Gastrocnemius medialis (tissue), 4 donors: Measurements from ENCODE around the gene ERC1.

Experiments used
- POLR2A ChIP-seq, 2 donors: fragments of 450-650 bp; IDR thresholded peaks; one replicate each; pipeline ENCODE4 v1.6.1; 2017; ENCODE audit warnings: antibody characterized with exemption in 2 of 2, mild to moderate bottlenecking in 2 of 2, moderate library complexity in 2 of 2
- TF ChIP-seq, protein P1 (sequence below), 5 experiments: fragments of 450-650 bp in 3 of 5; fragments of 200-600 bp in 2 of 5; sonication (generic) in 2 of 5; IDR thresholded peaks in 4 of 5; conservative IDR thresholded peaks in 1 of 5; 1 replicate in 4 of 5; 2 replicates in 1 of 5; pipeline ENCODE4 v1.5.1; 2016 to 2019; ENCODE audit warnings: antibody characterized with exemption in 5 of 5, mild to moderate bottlenecking in 3 of 5, moderate library complexity in 3 of 5

GRCh38 chr12:1473418-1473817 is 482.4 kb downstream of the ERC1 start:
- TF ChIP-seq, protein P1, sequence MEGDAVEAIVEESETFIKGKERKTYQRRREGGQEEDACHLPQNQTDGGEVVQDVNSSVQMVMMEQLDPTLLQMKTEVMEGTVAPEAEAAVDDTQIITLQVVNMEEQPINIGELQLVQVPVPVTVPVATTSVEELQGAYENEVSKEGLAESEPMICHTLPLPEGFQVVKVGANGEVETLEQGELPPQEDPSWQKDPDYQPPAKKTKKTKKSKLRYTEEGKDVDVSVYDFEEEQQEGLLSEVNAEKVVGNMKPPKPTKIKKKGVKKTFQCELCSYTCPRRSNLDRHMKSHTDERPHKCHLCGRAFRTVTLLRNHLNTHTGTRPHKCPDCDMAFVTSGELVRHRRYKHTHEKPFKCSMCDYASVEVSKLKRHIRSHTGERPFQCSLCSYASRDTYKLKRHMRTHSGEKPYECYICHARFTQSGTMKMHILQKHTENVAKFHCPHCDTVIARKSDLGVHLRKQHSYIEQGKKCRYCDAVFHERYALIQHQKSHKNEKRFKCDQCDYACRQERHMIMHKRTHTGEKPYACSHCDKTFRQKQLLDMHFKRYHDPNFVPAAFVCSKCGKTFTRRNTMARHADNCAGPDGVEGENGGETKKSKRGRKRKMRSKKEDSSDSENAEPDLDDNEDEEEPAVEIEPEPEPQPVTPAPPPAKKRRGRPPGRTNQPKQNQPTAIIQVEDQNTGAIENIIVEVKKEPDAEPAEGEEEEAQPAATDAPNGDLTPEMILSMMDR (IDR thresholded peaks at IDR 0.05 in 4 of 5, conservative IDR thresholded peaks at IDR 0.05 in 1 of 5), result no peak
- TF ChIP-seq POLR2A (IDR thresholded peaks at IDR 0.05), result no peak
